Esophagus squamous epithelium (tissue), 4 donors: ENCODE measurements around the gene GLIS1.

Source experiments
- CTCF ChIP-seq, 6 experiments: fragments of 450-650 bp in 4 of 6; fragments of 200-600 bp in 2 of 6; sonication (generic) in 2 of 6; IDR thresholded peaks; one replicate each; pipeline ENCODE4 v1.5.1; 2016 to 2019; ENCODE audit warnings: antibody characterized with exemption in 6 of 6, mild to moderate bottlenecking in 4 of 6, moderate library complexity in 4 of 6
- POLR2A ChIP-seq, 4 donors: fragments of 450-650 bp; IDR thresholded peaks; one replicate each; pipeline ENCODE4 v1.6.1; 2017; ENCODE audit warnings: antibody characterized with exemption in 4 of 4, mild to moderate bottlenecking in 4 of 4, moderate library complexity in 3 of 4

GRCh38 chr1:53578358-53578757, 160.6 kb downstream of the GLIS1 start:
- no peak for TF ChIP-seq CTCF (IDR thresholded peaks at IDR 0.05)
- no peak for TF ChIP-seq POLR2A (IDR thresholded peaks at IDR 0.05)
